Panc1 (cell line): ENCODE measurements around the gene CFAP77. TPM values are rescaled to one million over a fixed set of nuclear protein-coding genes. Genes with fewer than 3 reads are reported as not detected.

Source experiments
- ATAC-seq: fragments of 200-7000 bp; cut with Tn5 transposase; 2 replicates; pipeline ENCODE4 v1.9.1; 2020; ENCODE audit warnings: mild to moderate bottlenecking, moderate library complexity
- BruUV-seq: library from RNA; stranded (reverse); fragments of 400-500 nt; replicated peaks from 2 replicates; lab custom pipeline; 2021; lab: Mats Ljungman, UMichigan
- CTCF ChIA-PET: fragments of 300-600 bp; sonication (Branson Sonifier 250); formaldehyde crosslinking; loops from one replicate; lab custom pipeline; 2022; ENCODE audit warnings: antibody characterized with exemption; lab: Charles Lee
- POLR2A ChIA-PET: fragments of 300-600 bp; sonication (Branson Sonifier 250); formaldehyde crosslinking; loops from one replicate; lab custom pipeline; 2022; ENCODE audit warnings: antibody characterized with exemption; lab: Charles Lee
- DNase-seq: peaks from one replicate; pipeline ENCODE4 v3.0.0-alpha.2; 2010; ENCODE audit warnings: low read depth, low spot score
- H3K27ac ChIP-seq: 2 replicates; pipeline ENCODE4 v1.5.1; 2011; ENCODE audit warnings: mild to moderate bottlenecking, low read length, inconsistent platforms
- H3K27me3 ChIP-seq: fragments of 200-500 bp; sonication (Bioruptor generic); 2 replicates; pipeline ENCODE4 v1.6.0; 2014; ENCODE audit warnings: low read length, inconsistent platforms; ENCODE audit not compliant: control insufficient read depth, insufficient read depth
- H3K36me3 ChIP-seq: fragments of 200-500 bp; sonication (Bioruptor generic); 2 replicates; pipeline ENCODE4 v1.5.1; 2014; ENCODE audit warnings: inconsistent platforms, mild to moderate bottlenecking, low read length, moderate library complexity; ENCODE audit not compliant: control insufficient read depth, insufficient read depth
- H3K4me1 ChIP-seq: 2 replicates; pipeline ENCODE4 v1.5.1; 2011; ENCODE audit warnings: inconsistent platforms, mild to moderate bottlenecking, low read length, moderate library complexity; ENCODE audit not compliant: control insufficient read depth, insufficient read depth
- H3K4me3 ChIP-seq, 2 experiments: 2 replicates each; pipeline ENCODE4 v1.5.1; 2011 to 2012; ENCODE audit warnings: low read depth in 2 of 2, low read length in 2 of 2, mild to moderate bottlenecking in 2 of 2, inconsistent platforms in 1 of 2, moderate library complexity in 1 of 2
- H3K9me3 ChIP-seq: fragments of 200-500 bp; sonication (Bioruptor generic); 2 replicates; pipeline ENCODE4 v1.5.1; 2014; ENCODE audit warnings: low read depth, mild to moderate bottlenecking, inconsistent platforms, low read length, moderate library complexity; ENCODE audit not compliant: control insufficient read depth, insufficient read depth
- CTCF ChIP-seq: fragments of 450-650 bp; IDR thresholded peaks from 2 replicates; pipeline ENCODE4 v1.5.1; 2017; ENCODE audit warnings: mild to moderate bottlenecking
- POLR2AphosphoS5 ChIP-seq: IDR thresholded peaks from 2 replicates; pipeline ENCODE4 v1.6.1; 2012; ENCODE audit warnings: mild to moderate bottlenecking, low read depth, low read length, moderate library complexity
- REST ChIP-seq, 2 experiments: IDR thresholded peaks; 2 replicates each; pipeline ENCODE4 v1.6.1; 2011 to 2012; ENCODE audit warnings: low read depth in 2 of 2, control low read depth in 1 of 2, low read length in 1 of 2, mild to moderate bottlenecking in 1 of 2, moderate library complexity in 1 of 2; ENCODE audit not compliant: insufficient read depth in 1 of 2
- SIN3A ChIP-seq: IDR thresholded peaks from 2 replicates; pipeline ENCODE4 v1.6.1; 2012; ENCODE audit warnings: low read depth, mild to moderate bottlenecking, low read length, moderate library complexity, borderline replicate concordance; ENCODE audit not compliant: insufficient read depth
- TCF7L2 ChIP-seq: IDR thresholded peaks from 2 replicates; pipeline ENCODE4 v1.6.1; 2011; ENCODE audit warnings: mild to moderate bottlenecking, low read depth, low read length, inconsistent platforms
- in situ Hi-C: cut with HindIII; loops from 2 replicates; pipeline ENCODE4 v1.10.0; 2016; ENCODE audit warnings: low sequenced_read_pairs, low pct_unique_long_range_greater_than_20kb
- intact Hi-C: fragments of 100-400 bp; cut with micrococcal nuclease; formaldehyde crosslinking; loops from one replicate; pipeline ENCODE4 v1.10.0; 2022; ENCODE audit not compliant: unreplicated experiment
- total RNA-seq: library from RNA; stranded (reverse); gene quantifications from one replicate; pipeline ENCODE4 v1.2.1, GENCODE V29; 2021; ENCODE audit not compliant: unreplicated experiment

CFAP77 gene
- total RNA-seq, 1 experiment from 2014 or later = not detected

- intact Hi-C loops = no loop called here
- Histone ChIP-seq H3K4me3 (no peak overlapping the region), H3K4me1 (no peaks in the 10 kb centered on the region), H3K27me3 (no peaks in the 10 kb centered on the region; the same call in 1 of the 2 replicates), H3K9me3 (no peaks in the 10 kb centered on the region), H3K36me3 (no peaks in the 10 kb centered on the region), H3K27ac (no peak overlapping the region)
- no peak for TF ChIP-seq CTCF
- TF ChIP-seq TCF7L2 = no peak
- in situ Hi-C loops = no loop called here
- no TSS peak for BruUV-seq
- DNase-seq = no peak
- ChIA-PET POLR2A (no interaction called here), CTCF (no interaction called here)
- no peak for ATAC-seq
Measured at GRCh38 chr9:132594412-132594811, 184.4 kb downstream of the CFAP77 start.

GRCh38 chr9:132595319-132595718 is 185.3 kb downstream of the CFAP77 start:
- ChIA-PET CTCF (no interaction called here), POLR2A (no interaction called here)
- no peak for ATAC-seq
- H3K27me3 ChIP-seq = no peaks in the 10 kb centered on the region
- H3K27ac ChIP-seq = no peak overlapping the region
- TF ChIP-seq CTCF (no peak), REST (IDR thresholded peaks at IDR 0.05; ENCODE audit: insufficient read depth in 1 of 2, low read depth in 2 of 2, low read length in 1 of 2) (no peak), TCF7L2 (no peak), POLR2AphosphoS5 (no peak), SIN3A (no peak)
- BruUV-seq = no TSS peak
- intact Hi-C loops (no loop called here), in situ Hi-C loops (no loop called here)
- H3K4me3 ChIP-seq = no peak overlapping the region
- DNase-seq = no peak
- H3K4me1 ChIP-seq = no peaks in the 10 kb centered on the region
- no peaks in the 10 kb centered on the region for H3K36me3 ChIP-seq
- no peaks in the 10 kb centered on the region for H3K9me3 ChIP-seq

DNA sequence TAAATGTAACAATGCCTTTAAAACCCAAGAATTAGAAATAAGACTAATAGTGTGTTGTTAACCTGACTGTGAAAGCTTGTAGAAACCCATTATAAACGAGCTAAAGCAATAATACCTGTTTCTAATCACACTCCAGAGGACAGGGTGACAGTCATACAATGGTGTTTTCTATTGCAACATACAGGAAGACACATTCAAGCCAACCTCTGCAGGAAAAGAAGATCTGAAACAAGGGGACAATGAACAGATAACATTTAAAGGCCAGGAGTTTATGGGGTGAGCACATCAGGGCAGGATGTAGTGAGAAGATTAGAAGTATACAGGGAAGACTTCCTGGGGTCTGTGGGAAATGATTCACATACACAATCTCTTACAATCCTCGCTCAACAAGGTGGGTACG is 186.2 kb downstream of the CFAP77 start:
- H3K4me3 ChIP-seq = no peak overlapping the region
- H3K36me3 ChIP-seq = no peaks in the 10 kb centered on the region
- intact Hi-C loops (no loop called here), in situ Hi-C loops (no loop called here)
- no peaks in the 10 kb centered on the region for H3K9me3 ChIP-seq
- ATAC-seq (no peak), DNase-seq (no peak)
- ChIA-PET POLR2A (no interaction called here), CTCF (no interaction called here)
- no peaks in the 10 kb centered on the region for H3K27me3 ChIP-seq
- no peaks in the 10 kb centered on the region for H3K4me1 ChIP-seq
- TF ChIP-seq SIN3A (no peak), TCF7L2 (no peak), CTCF (no peak), REST (IDR thresholded peaks at IDR 0.05; ENCODE audit: insufficient read depth in 1 of 2, low read depth in 2 of 2, low read length in 1 of 2) (no peak), POLR2AphosphoS5 (no peak)
- BruUV-seq = no TSS peak
- H3K27ac ChIP-seq = no peak overlapping the region
